ENCODE data around the gene SYNC.
"Not testable (repeated sequence)": the region's sequence is repeated elsewhere in the genome, so short reads cannot be mapped to it uniquely, and the experiment has no call there.

The SYNC gene

DNA sequence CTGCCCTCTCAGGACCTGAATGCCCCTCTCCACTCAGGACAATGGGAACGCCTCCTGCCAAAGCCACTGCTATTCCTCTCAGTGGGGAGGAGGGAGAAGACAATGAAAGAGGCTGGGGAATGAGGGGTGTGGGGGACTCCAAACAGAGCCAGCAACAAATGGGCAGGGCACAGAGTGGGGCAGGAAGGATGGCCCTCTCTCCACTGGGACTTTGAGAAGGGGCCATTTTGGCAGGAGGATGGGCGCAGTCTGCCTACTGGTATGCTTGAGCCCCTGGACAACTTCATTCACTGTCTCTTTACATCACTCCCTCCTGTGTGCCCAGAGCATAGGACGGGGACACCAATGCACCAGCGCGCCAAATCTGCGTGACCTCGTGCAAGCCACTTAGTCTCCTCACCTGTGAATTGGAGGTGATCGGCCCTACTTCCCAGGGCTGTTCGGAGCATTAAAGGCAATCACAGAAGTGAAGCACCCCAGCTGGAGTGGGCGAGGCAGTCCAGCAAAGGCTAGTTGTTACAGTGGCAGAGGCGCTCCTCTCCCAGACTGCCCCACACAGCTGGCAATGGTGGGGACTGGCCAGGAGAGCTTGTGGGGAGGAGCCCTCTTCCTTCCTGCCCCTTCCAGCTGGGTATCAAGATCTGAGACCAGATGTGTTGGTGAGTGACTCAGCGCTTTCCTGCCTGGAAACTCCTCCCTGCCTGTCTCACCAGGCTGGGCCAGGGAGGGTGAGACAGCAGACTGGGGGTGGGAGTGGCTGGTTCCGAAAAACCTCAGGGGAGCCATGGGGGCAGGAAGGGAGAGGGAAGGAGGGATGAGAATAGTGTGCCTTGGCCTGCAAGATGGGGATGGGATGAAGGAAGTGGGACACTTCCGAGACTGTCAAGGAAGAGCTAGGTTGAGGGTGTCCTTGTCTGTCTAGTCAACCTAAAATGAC, 22.4 kb upstream of the SYNC start:
- peak in 1 of 5 experiments; percentile 26 for DNase-seq

- DNase-seq: no peak
Observed at GRCh38 chr1:32719681-32720275, 17.2 kb upstream of the SYNC start.

DNA sequence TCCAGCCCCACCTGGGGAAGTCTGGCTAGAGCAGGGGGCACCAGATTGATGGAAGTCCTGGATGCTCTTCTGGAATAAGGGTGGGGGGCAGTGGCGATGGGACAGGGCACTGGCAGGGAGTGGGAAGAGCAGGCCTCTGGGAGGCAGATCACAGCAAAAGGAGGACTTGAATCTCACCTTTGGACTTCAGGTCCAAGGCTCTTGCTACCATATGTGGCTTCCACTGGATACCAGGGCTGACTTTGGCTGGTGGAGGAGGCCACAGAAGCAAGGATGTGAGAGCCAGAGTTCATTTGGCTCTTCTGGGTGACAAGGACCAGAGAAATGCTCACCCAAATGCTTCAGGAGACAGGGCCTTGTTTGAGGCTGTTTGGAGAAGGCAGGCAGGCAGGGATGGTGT, 16.0 kb upstream of the SYNC start:
- DNase-seq: no peak

- no peak for DNase-seq
Observed at GRCh38 chr1:32718036-32718435, 15.5 kb upstream of the SYNC start.

- DNase-seq: no peak
Observed at GRCh38 chr1:32717503-32717902, 14.9 kb upstream of the SYNC start.

DNA sequence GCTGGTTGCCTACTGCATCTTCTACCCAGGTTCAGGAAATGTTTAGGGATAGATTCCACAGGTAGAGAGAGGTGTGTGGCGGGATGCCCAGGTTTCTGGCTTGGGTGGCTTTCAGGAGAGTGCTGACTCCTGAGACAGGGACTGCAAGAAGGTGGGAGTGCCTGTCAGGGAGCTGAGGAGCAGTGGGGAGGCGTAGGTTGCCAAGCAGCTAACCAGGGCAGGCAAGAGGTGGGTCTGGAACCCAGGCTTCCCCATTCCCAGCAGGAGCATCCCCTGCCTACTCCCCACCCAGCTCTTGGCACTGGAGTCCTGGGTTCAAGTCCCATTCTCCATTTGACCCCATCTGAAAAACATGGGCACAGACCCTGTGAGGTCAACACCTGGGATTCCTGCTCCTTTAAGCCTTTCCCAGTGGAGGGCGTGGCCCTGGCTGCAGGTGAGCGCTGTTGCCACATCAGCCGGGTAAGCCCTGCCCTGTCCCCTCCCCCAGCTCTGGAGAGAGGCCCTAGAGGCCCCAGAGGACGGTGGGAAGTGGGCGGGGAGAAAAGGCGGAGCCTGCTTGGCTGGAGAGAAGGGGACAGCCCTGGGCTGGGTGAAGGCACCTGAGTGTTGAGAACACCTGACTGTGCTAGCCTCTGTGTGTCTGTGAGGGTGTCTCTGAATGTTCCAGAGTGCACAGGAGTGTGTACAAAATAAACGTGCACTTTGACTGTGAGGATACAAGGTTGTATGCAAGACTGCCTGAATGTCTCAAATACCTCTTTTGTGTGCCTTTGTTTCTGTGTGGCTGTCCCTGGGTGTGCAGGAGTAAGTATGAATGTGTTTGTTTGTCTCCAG, 14.0 kb upstream of the SYNC start:
- DNase-seq: peak in 3 of 5 experiments; percentile 9 to 70 (median 11)

GRCh38 chr1:32715901-32716311, 13.3 kb upstream of the SYNC start:
- DNase-seq: no peak

GRCh38 chr1:32714277-32714676, 11.7 kb upstream of the SYNC start:
- no peak for DNase-seq

- no peak for DNase-seq
Observed at GRCh38 chr1:32713081-32713480, 10.5 kb upstream of the SYNC start.

DNA sequence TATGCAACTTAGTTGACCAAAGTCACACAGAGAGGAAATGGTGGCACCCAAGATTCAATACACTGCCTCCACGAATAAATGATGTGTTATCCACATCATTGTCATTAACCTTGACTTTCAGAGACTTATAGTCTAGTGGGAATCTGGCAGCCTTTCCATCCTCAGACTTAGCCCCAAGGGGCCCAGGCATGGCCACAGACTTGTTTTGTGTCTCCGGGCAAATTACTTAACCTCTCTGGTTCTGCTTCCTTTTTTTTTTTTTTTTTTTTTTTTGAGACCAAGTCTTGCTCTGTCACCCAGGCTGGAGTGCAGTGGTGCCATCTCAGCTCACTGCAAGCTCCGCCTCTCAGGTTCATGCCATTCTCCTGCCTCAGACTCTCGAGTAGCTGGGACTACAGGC, 8.7 kb upstream of the SYNC start:
- not testable (repeated sequence) for DNase-seq

DNA sequence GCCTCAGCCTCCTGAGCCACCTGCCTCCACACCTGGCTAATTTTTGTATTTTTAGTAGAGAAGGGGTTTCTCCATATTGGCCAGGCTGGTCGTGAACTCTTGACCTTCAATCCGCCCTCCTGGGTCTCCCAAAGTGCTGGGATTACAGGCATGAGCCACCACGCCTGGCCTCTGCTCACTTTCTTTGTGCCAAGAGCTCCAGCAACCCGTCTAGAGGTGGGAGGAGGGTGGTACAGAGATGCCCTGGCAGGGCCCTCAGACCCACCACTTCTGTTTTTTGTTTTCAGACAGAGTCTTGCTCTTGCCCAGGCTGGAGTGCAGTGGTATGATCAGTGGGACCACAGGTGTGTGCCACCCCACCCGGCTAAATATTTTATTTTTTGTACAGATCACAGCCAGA, 6.9 kb upstream of the SYNC start:
- DNase-seq: no peak

GRCh38 chr1:32709075-32709474, 6.5 kb upstream of the SYNC start:
- DNase-seq: no peak

DNA sequence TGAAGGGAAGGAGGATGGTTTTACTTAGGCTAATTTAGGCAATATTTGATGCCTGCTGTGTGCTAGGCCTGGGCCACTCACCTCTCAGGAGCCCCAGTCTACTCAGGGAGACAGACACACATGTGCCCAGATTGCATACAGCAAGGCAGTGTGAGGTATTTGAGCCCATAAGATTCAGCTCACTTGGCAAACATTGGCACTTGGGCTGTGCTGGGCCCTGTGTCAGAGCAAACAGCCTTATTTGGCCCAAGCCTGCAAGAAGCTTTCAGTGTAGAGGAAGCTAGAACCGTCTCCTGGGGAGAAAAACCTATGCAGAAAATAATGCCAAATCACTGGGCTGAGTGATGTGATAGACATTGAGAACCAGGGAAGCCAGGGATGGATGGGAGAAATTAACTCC, 3.9 kb upstream of the SYNC start:
- DNase-seq: no peak

DNA sequence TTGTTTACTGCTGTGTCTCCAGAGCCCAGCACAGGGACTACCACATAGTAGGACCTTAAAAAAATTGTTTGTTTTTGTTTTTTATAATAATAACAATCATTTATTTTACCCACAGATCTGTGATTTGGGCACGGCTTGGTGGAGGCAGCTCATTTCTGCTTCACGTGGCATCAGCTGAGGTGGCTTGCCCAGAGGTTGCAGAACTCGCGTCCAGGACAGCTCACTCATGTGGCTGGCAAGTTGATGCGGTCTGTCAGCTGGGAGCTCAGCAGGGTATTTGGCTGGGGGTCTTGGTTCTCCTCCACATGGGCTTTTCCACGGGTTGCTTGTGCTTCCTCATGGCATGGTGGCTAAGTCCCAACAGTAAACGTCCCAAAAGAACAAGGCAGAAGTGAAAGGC, 2.9 kb upstream of the SYNC start:
- no peak for DNase-seq

DNA sequence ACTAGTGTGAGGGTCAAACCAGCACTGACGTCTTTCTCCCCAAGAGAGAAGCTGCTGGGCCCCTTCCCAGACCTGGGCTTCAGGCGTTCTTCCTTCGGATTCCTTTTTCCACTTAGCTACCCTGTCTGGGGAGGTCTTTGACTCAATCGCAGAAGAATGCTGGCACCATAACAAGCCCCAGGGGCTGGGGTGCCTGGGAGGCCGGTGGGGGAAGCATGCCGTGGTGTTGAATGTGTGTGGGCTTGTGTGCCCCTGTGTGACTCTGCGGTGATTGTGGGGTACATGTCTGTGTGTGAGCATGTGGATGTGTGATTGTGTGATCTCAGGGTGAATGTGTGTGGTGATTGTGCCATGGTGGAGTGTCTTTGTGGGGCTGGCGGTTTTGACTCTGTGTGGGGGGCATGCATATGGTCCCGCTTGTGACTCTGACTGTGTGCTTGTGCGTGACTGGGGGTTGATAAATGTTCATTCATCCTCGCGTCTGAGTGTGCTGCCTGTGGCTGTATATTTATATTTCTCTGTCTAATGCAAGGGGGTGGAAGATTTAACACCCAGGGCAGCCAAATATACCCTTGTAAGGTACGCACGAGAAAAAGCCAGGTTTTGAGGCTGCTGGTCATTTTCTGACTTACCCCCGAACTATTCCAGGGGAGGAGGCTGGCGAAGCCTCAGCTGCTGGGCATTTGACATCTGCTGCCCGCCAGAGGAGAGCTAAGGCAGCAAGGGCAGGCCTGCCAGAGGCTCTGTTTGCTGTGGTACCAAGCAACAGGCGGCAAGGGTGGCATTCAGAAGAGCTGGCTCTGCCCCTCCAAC, 1.1 kb upstream of the SYNC start:
- DNase-seq: no peak

DNA sequence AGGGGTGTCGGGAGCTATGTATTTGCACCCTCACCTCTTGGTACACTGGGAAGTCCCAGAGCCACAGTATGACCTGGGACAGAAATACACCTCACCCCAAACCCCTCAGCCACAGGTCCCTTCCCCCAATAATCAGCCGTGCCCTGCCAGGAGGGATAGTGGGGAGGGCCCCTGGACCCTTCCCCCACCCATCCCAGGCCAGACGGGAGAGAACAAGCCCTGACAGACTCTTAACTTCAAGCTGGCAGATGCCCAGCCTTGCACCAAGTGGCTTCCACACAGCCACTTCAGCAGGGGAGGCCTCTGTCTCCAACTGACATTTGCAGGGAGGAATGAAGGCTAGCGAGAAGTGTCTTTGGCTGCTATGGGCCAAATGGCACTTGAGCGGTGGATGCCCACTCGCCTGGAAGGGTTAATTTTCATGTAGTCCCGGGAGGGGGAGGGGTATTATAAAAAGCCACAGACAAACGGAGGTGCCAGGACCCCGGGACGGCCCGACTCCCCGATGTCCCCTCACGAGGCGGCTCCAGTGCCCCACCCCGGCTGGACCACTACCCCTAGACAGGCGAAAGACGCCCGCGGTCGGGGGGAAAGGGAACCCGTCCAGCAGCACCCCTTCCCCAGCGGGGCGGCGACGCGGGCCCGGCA, 495 bp downstream of the SYNC start:
- no peak for DNase-seq

DNA sequence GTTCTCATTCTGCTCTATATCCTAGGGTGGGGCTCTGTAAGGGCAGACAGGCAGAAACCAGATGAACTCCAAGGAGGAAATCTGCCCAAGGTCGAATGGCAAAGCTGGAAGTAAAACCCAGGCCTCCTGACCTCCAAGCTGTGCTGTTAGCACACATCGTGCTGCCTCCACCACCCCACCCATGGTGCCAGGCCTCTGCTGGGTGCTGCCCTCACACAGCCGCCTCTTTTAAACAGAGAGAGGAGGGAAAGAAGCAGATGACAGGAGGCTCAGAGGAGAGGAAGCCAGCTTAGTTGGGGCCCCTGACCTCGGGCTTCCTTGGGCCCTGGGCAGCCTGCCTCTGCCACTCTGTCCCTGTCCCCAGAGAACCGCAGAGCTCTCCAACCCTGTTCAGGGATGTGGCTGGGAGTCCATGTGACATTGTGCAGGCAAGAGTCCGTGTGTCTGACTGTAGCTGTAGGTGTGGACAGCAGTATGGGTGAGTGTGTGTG, 1.1 kb downstream of the SYNC start:
- DNase-seq: no peak

DNA sequence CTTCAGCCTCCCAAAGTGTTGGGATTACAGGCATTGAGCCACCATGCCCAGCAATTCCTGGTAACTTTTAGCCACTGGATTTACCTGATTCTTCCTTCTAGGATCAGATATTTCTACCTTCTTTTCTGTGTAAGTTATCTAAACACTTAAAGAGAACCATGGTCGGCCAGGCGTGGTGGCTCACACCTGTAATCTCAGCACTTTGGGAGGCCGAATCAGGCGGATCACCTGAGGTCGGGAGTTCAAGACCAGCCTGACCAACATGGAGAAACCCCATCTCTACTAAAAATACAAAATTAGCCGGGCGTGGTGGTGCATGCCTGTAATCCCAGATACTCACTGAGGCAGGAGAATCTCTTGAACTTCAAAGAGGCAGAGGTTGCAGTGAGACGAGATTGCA, 5.6 kb downstream of the SYNC start:
- not testable (repeated sequence) for DNase-seq

- DNase-seq: no peak
Observed at GRCh38 chr1:32696041-32696440, 6.5 kb downstream of the SYNC start.

GRCh38 chr1:32695098-32695904, 7.3 kb downstream of the SYNC start:
- DNase-seq: no peak

Data from T-helper 2 cell (primary cell).